GM10248 (cell line): ENCODE results near the gene ARHGAP25.

Experiments used
- CTCF ChIA-PET: fragments of 300-600 bp; sonication (Branson Sonifier 250); formaldehyde crosslinking; extraction: SDS; loops from one replicate; lab custom pipeline; 2021; ENCODE audit warnings: antibody characterized with exemption; lab: Yijun Ruan, JAX
- POLR2A ChIA-PET: fragments of 350-650 bp; sonication (Branson Sonifier 250); formaldehyde crosslinking; extraction: SDS; loops from one replicate; lab custom pipeline; 2020; ENCODE audit warnings: antibody characterized with exemption; lab: Yijun Ruan, JAX
- DNase-seq: peaks from one replicate; pipeline ENCODE4 v3.0.0; 2012; ENCODE audit errors: extremely low spot score
- CTCF ChIP-seq: IDR thresholded peaks from 2 replicates; pipeline ENCODE4 v1.5.1; 2012; ENCODE audit warnings: mild to moderate bottlenecking, low read depth; ENCODE audit errors: extremely low read depth, missing control alignments, control extremely low read depth

ARHGAP25 gene

GRCh38 chr2:68732036-68732932, 2.3 kb upstream of the ARHGAP25 start:
- ChIA-PET CTCF (interaction anchor here (1.2 to 4.4 kb wide), 7 partner anchors 9 to 269 kb away, joined by 3 to 38 read pairs (median 12); no protein-coding TSS in a partner anchor), POLR2A (interaction anchor here (0.5 kb wide), 1 partner anchor 79 kb away, joined by 3 read pairs; no protein-coding TSS in a partner anchor)
- TF ChIP-seq CTCF, result no peak
- no peak for DNase-seq

GRCh38 chr2:68733365-68733764, 1.2 kb upstream of the ARHGAP25 start:
- DNase-seq, result no peak
- TF ChIP-seq CTCF, result no peak
- ChIA-PET POLR2A (no interaction called here), CTCF (interaction anchor here (1.1 to 4.4 kb wide), 10 partner anchors 10 to 270 kb away, joined by 3 to 38 read pairs (median 6); no protein-coding TSS in a partner anchor)

DNA sequence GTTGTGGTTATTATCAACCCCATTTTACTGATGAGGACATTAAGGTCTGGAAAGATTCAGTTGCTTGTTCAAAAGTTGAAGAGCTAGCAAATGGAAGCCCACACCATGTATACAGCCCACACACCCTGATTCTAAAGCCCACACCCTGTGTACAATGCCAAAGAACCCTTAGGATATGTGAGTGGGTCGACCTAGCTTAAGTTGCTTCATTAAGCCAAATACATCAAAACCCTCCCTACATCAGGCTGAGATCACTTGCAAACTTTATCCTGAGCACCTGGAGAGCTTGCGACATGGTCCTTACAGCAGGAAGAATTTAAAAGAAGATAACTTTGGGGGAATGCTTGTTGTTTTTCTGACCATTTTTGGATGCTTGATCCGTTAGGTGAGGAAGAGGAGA, 435 bp upstream of the ARHGAP25 start:
- ChIA-PET POLR2A (no interaction called here), CTCF (interaction anchor here (1.1 to 4.4 kb wide), 11 partner anchors 11 to 271 kb away, joined by 3 to 38 read pairs (median 5); no protein-coding TSS in a partner anchor)
- no peak for DNase-seq
- no peak for TF ChIP-seq CTCF

DNA sequence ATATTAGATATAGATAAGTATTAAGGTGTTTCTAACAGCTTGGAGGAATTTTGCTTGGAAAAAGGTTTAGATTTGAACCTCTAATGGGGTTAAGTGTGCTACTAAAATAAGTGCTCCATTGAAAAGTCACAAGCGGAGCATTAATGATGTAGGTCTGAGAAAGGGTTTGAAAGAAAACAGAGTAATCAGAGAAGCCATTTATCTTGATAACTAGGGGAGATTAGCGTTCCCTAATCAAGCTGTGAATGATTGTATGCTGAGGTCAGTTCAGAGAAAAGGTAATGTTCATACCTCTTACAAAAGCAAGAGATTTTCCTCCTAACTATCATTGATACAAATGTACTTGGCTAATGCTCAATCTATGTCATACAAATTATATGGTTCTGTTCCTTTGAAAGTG, 1.5 kb downstream of the ARHGAP25 start:
- no peak for DNase-seq
- ChIA-PET POLR2A (no interaction called here), CTCF (interaction anchor here (0.9 to 1.1 kb wide), 2 partner anchors 16 to 18 kb away, joined by 4 to 5 read pairs; no protein-coding TSS in a partner anchor)
- no peak for TF ChIP-seq CTCF

DNA sequence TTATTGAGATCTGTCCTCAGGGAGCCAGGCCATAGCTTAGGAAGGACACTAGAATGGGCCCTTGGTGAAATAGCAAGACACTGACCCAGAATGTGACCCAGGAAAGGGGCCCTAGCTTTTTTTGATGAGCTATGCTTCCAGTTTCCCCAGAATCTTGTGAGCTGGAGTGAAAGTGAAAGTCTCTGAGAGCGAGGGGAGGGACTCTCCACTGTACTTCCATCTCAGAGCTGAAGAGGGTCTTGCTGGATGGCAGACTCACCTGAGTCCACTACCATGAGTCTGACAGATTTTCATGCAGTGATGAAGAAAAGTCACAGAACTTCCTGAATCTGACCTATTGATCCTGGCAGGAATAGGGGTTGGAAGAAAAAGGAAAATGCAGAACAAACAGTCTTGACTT, 3.1 kb downstream of the ARHGAP25 start:
- no peak for TF ChIP-seq CTCF
- DNase-seq, result peak; percentile 46
- CTCF ChIA-PET, result interaction anchor here (0.9 to 7.1 kb wide), 13 partner anchors 11 to 274 kb away, joined by 3 to 99 read pairs (median 4); no protein-coding TSS in a partner anchor
- POLR2A ChIA-PET, result no interaction called here

- TF ChIP-seq CTCF, result no peak
- DNase-seq, result no peak
- POLR2A ChIA-PET, result no interaction called here
- CTCF ChIA-PET, result interaction anchor here (0.7 to 7.1 kb wide), 10 partner anchors 12 to 187 kb away, joined by 3 to 99 read pairs (median 5); no protein-coding TSS in a partner anchor
Observed at GRCh38 chr2:68738906-68739594, 4.4 kb downstream of the ARHGAP25 start.
